K562 (cell line): ENCODE data around the gene HOXB6. TPM values are rescaled to one million over a fixed set of nuclear protein-coding genes. Genes with fewer than 3 reads are reported as not detected.

ENCODE experiments used
- ATAC-seq: fragments of 200-7000 bp; cut with Tn5 transposase; 3 replicates; pipeline ENCODE4 v1.9.1; 2020; ENCODE audit warnings: moderate library complexity
- BruUV-seq: library from RNA; stranded (reverse); fragments of 400-500 nt; replicated peaks from 2 replicates; lab custom pipeline; 2021; lab: Mats Ljungman, UMichigan
- CTCF ChIA-PET: fragments of 300-600 bp; formaldehyde crosslinking; extraction: SDS; loops from one replicate; lab custom pipeline; 2021; ENCODE audit warnings: low intra/inter-chr PET ratio; lab: Yijun Ruan, JAX
- POLR2A ChIA-PET: fragments of 300-600, 350-650 bp; sonication (Branson Sonifier 250); formaldehyde crosslinking; extraction: SDS; loops from one replicate; lab custom pipeline; 2021; ENCODE audit warnings: antibody characterized with exemption, inconsistent platforms; lab: Yijun Ruan, JAX
- DNase-seq, 4 experiments: peaks; one replicate each; pipeline versions ENCODE4 v3.0.0 to v3.0.0-alpha.2; 2011 to 2018; ENCODE audit warnings: low spot score in 3 of 4, mixed read lengths in 3 of 4; ENCODE audit errors: extremely low read depth in 1 of 4
- FAIRE-seq: peaks from 2 replicates; lab custom pipeline; 2011; peaks lifted over from hg19 to GRCh38; lab: Jason Lieb, UNC
- H2AFZ ChIP-seq: 2 replicates; pipeline ENCODE4 v1.6.0; 2011; ENCODE audit warnings: low read depth, low read length, control low read depth, inconsistent platforms
- H3K27ac ChIP-seq: fragments of 200-600 bp; 3 replicates; pipeline ENCODE4 v1.8.0; 2011; ENCODE audit warnings: low read depth, mild to moderate bottlenecking, control low read depth, inconsistent platforms, low read length, moderate library complexity, mixed read lengths; ENCODE audit errors: extremely low read depth
- H3K27me3 ChIP-seq, 2 experiments: fragments of 300-600 bp in 1 of 2; 2 replicates in 1 of 2; 3 replicates in 1 of 2; pipeline versions ENCODE4 v1.6.0 to v1.8.0; 2011; ENCODE audit warnings: inconsistent platforms in 2 of 2, low read length in 2 of 2, mild to moderate bottlenecking in 1 of 2, mixed read lengths in 1 of 2, moderate library complexity in 1 of 2; ENCODE audit not compliant: control insufficient read depth in 2 of 2, insufficient read depth in 2 of 2
- H3K36me3 ChIP-seq: fragments of 300-600 bp; 3 replicates; pipeline ENCODE4 v1.8.0; 2011; ENCODE audit warnings: mild to moderate bottlenecking, low read length, inconsistent platforms; ENCODE audit not compliant: control insufficient read depth, insufficient read depth
- H3K4me1 ChIP-seq, 2 experiments: fragments of 200-600 bp in 1 of 2; replicated peaks in 1 of 2; 2 replicates in 1 of 2; 3 replicates in 1 of 2; pipeline versions ENCODE4 v1.5.1 to v1.8.0; 2011; ENCODE audit warnings: inconsistent platforms in 2 of 2, low read length in 2 of 2, mild to moderate bottlenecking in 1 of 2, mixed read lengths in 1 of 2, moderate library complexity in 1 of 2; ENCODE audit not compliant: control insufficient read depth in 2 of 2, insufficient read depth in 2 of 2
- H3K4me2 ChIP-seq: 2 replicates; pipeline ENCODE4 v1.6.1; 2011; ENCODE audit warnings: low read length, control low read depth, inconsistent platforms, mixed read lengths; ENCODE audit not compliant: insufficient read depth
- H3K4me3 ChIP-seq: fragments of 200-600 bp; sonication (generic), shearing (Covaris generic); 2 replicates; pipeline ENCODE4 v1.5.1; 2016; ENCODE audit warnings: control low read depth, inconsistent platforms
- H3K79me2 ChIP-seq: fragments of 200-600 bp; 3 replicates; pipeline ENCODE4 v1.8.0; 2011; ENCODE audit warnings: low read length, inconsistent platforms; ENCODE audit not compliant: control insufficient read depth, insufficient read depth
- H3K9ac ChIP-seq, 2 experiments: 2 replicates each; pipeline versions ENCODE4 v1.6.0 to v1.6.1; 2011; ENCODE audit warnings: low read depth in 2 of 2, low read length in 2 of 2, control low read depth in 1 of 2, inconsistent platforms in 1 of 2, mild to moderate bottlenecking in 1 of 2, mixed read lengths in 1 of 2; ENCODE audit not compliant: insufficient read depth in 1 of 2
- H3K9me1 ChIP-seq: one replicate; pipeline ENCODE4 v1.6.0; 2011; ENCODE audit warnings: inconsistent platforms, mild to moderate bottlenecking, low read length, moderate library complexity; ENCODE audit not compliant: control insufficient read depth, insufficient read depth
- H3K9me3 ChIP-seq: replicated peaks from 2 replicates; pipeline ENCODE4 v1.5.1; 2011; ENCODE audit warnings: low read depth, low read length, inconsistent platforms; ENCODE audit not compliant: control insufficient read depth, insufficient read depth
- H4K20me1 ChIP-seq: replicated peaks from 2 replicates; pipeline ENCODE4 v1.6.1; 2011; ENCODE audit warnings: low read length, inconsistent platforms, mixed read lengths; ENCODE audit not compliant: control insufficient read depth, insufficient read depth
- ERF ChIP-seq: fragments of 450-650 bp; formaldehyde crosslinking; IDR thresholded peaks from 2 replicates; pipeline ENCODE4 v1.4.0; 2020; ENCODE audit warnings: mild to moderate bottlenecking, mixed read lengths
- KDM1A ChIP-seq, 2 experiments: fragments of 450-650 bp; IDR thresholded peaks; 2 replicates each; pipeline ENCODE4 v1.6.1; 2016; ENCODE audit warnings: mild to moderate bottlenecking in 2 of 2
- MYC ChIP-seq, 2 experiments: fragments of 250-450 bp in 1 of 2; sonication (Bioruptor Pico) in 1 of 2; IDR thresholded peaks; 2 replicates each; pipeline versions ENCODE4 v1.5.1 to v1.6.1; 2012 to 2021; ENCODE audit warnings: low read depth in 2 of 2, borderline replicate concordance in 1 of 2, improper control_type of control experiment in 1 of 2, low read length in 1 of 2, mild to moderate bottlenecking in 1 of 2, moderate library complexity in 1 of 2
- WGBS: fragments of 100-300 bp; shearing (Covaris generic); methylation state at CpG from one replicate; pipeline ENCODE4 v1.1.6; 2016; ENCODE audit warnings: low coverage, mixed read lengths; ENCODE audit not compliant: insufficient coverage; ENCODE audit errors: missing lambda C conversion rate; 5-methylcytosine and 5-hydroxymethylcytosine counted together
- in situ Hi-C: fragments of 300-500 bp; cut with MboI; formaldehyde crosslinking; loops from 4 replicates; pipeline ENCODE4 v1.15.0; 2018; ENCODE audit warnings: inconsistent platforms, mixed read lengths
- intact Hi-C: fragments of 100-400 bp; cut with micrococcal nuclease; formaldehyde crosslinking; loops from 2 replicates; pipeline ENCODE4 v1.14.2; 2022
- polyA plus RNA-seq, 8 experiments: library from polyadenylated mRNA; depleted of rRNA in 4 of 8; stranded (reverse) in 5 of 8; unstranded in 3 of 8; fragments of >200 nt; fragmentation: Nextera tagmentation in 2 of 8; fragmentation: Illumina TruSeq in 1 of 8; extraction: Ambion mirVana in 2 of 8; extraction: Trizol in 1 of 8; gene quantifications; 2 replicates each; pipeline versions ENCODE4 v1.2.1 to v1.2.3, GENCODE V29; 2011 to 2014; ENCODE audit warnings: inconsistent platforms in 1 of 8, missing spikeins in 1 of 8
- total RNA-seq, 7 experiments: library from RNA; depleted of rRNA in 6 of 7; stranded (reverse); fragments of >200 nt in 6 of 7; fragmentation: Illumina TruSeq in 2 of 7; extraction: Trizol in 2 of 7; gene quantifications; 2 replicates each; pipeline versions ENCODE4 v1.2.1 to v1.2.3, GENCODE V29; 2011 to 2021; ENCODE audit warnings: low replicate concordance in 1 of 7
- TF ChIP-seq, protein P1 (sequence below): sonication (generic); formaldehyde crosslinking; IDR thresholded peaks from 2 replicates; pipeline ENCODE4 v1.8.1; 2023; ENCODE audit warnings: mild to moderate bottlenecking, missing genetic modification reagents

The HOXB6 gene
- total and polyA plus RNA-seq, 9 of the 15 experiments (the other 6 are each of a cell fraction or from before 2014, with no cell fraction given) = 1.2 to 14.8 (median 4.9) TPM

GRCh38 chr17:48554412-48555257 lies 50.2 kb downstream of the HOXB6 start (continued):
- TF ChIP-seq, protein P1, sequence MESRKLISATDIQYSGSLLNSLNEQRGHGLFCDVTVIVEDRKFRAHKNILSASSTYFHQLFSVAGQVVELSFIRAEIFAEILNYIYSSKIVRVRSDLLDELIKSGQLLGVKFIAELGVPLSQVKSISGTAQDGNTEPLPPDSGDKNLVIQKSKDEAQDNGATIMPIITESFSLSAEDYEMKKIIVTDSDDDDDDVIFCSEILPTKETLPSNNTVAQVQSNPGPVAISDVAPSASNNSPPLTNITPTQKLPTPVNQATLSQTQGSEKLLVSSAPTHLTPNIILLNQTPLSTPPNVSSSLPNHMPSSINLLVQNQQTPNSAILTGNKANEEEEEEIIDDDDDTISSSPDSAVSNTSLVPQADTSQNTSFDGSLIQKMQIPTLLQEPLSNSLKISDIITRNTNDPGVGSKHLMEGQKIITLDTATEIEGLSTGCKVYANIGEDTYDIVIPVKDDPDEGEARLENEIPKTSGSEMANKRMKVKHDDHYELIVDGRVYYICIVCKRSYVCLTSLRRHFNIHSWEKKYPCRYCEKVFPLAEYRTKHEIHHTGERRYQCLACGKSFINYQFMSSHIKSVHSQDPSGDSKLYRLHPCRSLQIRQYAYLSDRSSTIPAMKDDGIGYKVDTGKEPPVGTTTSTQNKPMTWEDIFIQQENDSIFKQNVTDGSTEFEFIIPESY (CRISPR knock-in tag) = peak; percentile 90
- TF ChIP-seq MYC (IDR thresholded peaks at IDR 0.05; ENCODE audit: low read depth, low read length) (no peak), MYC (CRISPR knock-in tag; IDR thresholded peaks at IDR 0.05; ENCODE audit: borderline replicate concordance, low read depth) (peak; percentile 22; the same call in 1 of the 2 replicates)

DNA sequence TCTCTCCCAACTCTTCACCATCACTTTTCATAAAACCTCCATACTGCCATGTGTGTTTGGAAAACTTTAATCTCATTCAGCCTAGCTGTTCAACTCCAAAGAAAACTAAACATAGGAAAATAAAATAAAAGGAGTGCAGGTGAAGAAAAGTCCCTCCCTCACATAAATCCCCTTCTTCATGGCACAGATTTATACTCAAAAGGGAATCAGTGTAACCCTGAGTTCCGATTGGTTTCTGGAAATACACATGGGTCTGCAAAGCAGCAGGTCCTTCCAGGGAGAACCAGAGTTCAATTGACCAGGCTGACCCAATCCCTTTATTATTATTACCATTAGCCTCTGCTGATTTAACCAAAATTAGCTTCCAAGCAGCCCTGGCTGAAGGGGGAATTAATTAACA lies 51.0 kb downstream of the HOXB6 start:
- Histone ChIP-seq H3K27me3 (no peaks in the 10 kb centered on the region), H3K9me3 (no peaks in the 10 kb centered on the region), H3K79me2 (peaks cover 63% of the 10 kb centered on the region), H3K4me2 (no peak overlapping the region), H3K36me3 (peaks cover 73% of the 10 kb centered on the region; the same call in 2 of the 3 replicates), H3K4me1 (peaks cover 53 to 60% of the 10 kb centered on the region in 2 experiments), H2AFZ (no peak overlapping the region), H3K27ac (peak overlapping the region; percentile 1; the same call in 2 of the 3 replicates), H4K20me1 (no peaks in the 10 kb centered on the region), H3K9ac (no peak overlapping the region), H3K9me1 (no peaks in the 10 kb centered on the region), H3K4me3 (no peak overlapping the region)
- 50% methylated on average over 1 of the region's 1 CpG for WGBS
- BruUV-seq = no TSS peak
- POLR2A ChIA-PET = no interaction called here
- in situ Hi-C loops = no loop called here
- CTCF ChIA-PET = no interaction called here
- intact Hi-C loops = no loop called here
- FAIRE-seq (no peak), ATAC-seq (no peak), DNase-seq (no peak)
- TF ChIP-seq KDM1A (IDR thresholded peaks at IDR 0.05) (peak; percentile 59 to 71; a peak in 3 of 4 replicates), ERF (CRISPR knock-in tag) (no peak)
